ENCODE data around the gene ELFN2. TPM values are rescaled to one million over a fixed set of nuclear protein-coding genes. Genes with fewer than 3 reads are reported as not detected.

Gene ELFN2
- total and polyA plus RNA-seq, 4 donors: 5.1 to 60.2 (median 34.6) TPM

DNA sequence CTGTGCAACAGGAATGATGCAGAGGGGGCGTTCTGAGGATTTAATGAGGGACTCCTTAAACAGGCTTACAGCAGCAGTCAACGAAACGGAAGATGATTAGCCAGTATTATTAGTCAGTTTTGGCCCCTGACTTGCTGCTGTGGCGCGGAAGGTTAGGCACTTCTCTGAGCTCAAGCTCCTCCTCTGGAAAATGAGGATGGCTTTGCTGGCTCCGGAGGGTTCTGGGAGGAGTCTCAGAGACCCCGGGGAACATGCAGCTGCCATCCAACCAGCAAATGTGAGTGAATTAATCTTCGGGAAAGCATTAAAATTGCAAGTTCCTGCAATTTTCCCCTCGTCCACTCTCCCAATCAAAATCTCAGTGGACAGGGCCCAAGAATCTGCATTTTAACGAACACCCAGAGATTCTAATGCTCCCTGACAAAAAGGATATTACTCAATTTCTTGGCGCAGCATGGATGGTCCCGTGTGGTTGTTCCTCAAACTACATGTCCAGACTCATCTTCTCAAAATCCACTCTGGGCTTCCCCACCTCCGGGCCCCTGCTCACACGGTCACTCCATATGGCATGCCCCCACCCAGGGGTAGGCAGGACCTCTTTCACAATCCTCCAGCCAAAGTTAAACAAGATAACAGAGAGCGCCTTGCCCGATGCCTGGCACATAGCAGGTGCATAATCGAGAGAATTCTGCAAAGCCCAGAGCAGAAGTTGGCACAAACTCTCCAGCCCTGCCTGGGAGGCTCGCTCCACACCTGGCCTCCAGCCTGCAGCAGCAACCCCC is 6.4 kb downstream of the ELFN2 start:
- Histone ChIP-seq H3K9me3 (ENCODE audit: control insufficient read depth, insufficient read depth, low read length) (no peaks in the 10 kb centered on the region), H3K4me1 (ENCODE audit: control insufficient read depth, insufficient read depth, low read length) (peaks cover 93% of the 10 kb centered on the region), H3K27me3 (ENCODE audit: control insufficient read depth, insufficient read depth, low read length) (peaks cover 37% of the 10 kb centered on the region), H3K4me3 (ENCODE audit: low read depth, low read length) (peak overlapping the region; percentile 27), H3K36me3 (ENCODE audit: control insufficient read depth, insufficient read depth, low read length) (peaks cover 23% of the 10 kb centered on the region), H3K27ac (ENCODE audit: low read depth, low read length) (no peak overlapping the region)
- WGBS (ENCODE audit: insufficient coverage): 46% methylated on average over 18 of the region's 18 CpGs
- peak in 1 of 6 donors; percentile 62 for DNase-seq (ENCODE audit: low read depth in 4 of 6, low spot score in 6 of 6)

DNA sequence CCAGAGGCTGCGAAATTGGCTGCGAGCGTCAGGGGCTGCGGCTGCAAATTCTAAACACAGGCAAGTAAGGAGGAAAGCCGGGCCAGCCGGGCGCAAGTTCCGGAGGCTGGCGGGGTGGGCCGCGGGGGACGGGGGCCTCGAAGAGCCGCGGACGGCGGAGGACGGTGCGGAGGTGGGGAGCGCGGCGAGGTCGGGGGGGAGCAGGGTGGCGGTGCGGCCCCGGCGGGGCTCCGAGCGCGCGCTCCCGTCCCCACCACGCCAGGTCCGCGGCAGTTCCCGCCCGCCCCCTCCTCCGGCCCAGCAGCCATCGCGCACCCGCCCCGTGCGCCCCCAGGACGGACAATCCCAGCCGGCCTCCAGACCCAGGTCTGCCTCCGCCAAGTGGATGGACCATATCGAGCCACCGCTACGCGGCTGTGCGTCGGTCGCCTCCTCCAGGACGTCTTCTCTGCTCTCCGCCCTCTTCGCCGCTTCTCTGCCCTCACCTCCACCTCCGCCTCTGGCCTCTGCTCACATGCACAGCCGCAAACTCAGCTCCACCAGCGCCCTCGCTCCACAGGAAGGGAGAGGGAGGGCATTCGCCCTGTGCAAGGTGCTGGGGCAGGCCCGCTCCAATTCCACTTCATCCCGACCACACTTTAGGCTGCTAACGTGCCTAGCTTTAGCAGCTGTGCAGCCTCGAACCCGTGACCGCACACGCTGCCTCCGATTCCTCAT is 7.2 kb downstream of the ELFN2 start:
- H3K27ac ChIP-seq (ENCODE audit: low read depth, low read length): no peak overlapping the region
- WGBS (ENCODE audit: insufficient coverage): 2% methylated on average over 70 of the region's 70 CpGs
- peak in 1 of 6 donors; percentile 61 for DNase-seq (ENCODE audit: low read depth in 4 of 6, low spot score in 6 of 6)
- peaks cover 28% of the 10 kb centered on the region for H3K36me3 ChIP-seq (ENCODE audit: control insufficient read depth, insufficient read depth, low read length)
- H3K9me3 ChIP-seq (ENCODE audit: control insufficient read depth, insufficient read depth, low read length): no peaks in the 10 kb centered on the region
- H3K4me1 ChIP-seq (ENCODE audit: control insufficient read depth, insufficient read depth, low read length): peaks cover 90% of the 10 kb centered on the region
- H3K4me3 ChIP-seq (ENCODE audit: low read depth, low read length): peak overlapping the region; percentile 27
- H3K27me3 ChIP-seq (ENCODE audit: control insufficient read depth, insufficient read depth, low read length): peaks cover 30% of the 10 kb centered on the region

DNA sequence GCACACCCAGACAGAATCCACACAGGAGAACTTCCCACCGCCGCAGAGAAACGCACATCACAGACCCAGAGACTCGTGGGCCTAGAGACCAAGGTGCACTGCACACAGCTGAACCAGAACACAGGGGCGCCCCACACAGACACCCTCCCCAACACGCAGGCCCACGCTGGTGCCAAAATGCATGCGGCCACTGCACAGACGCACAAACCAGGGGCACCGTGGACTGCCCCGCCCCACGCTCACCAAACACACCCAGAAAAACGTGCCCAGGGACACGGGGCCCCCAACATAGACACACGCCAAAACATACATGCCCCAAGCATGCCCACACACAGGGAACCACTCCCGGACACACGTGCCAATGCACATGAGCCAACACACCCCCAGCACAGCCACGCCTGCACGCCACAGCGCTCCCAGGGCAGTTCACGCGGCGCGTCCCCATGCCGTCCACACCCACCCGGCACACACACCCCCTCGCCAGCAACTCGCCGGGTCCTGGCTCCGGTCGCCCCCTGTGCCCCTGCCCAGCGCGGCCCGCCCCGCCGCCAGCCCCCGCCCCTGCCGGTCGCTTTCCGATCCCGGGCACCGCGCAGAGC is 7.8 kb downstream of the ELFN2 start:
- peaks cover 29% of the 10 kb centered on the region for H3K36me3 ChIP-seq (ENCODE audit: control insufficient read depth, insufficient read depth, low read length)
- no peaks in the 10 kb centered on the region for H3K9me3 ChIP-seq (ENCODE audit: control insufficient read depth, insufficient read depth, low read length)
- H3K27me3 ChIP-seq (ENCODE audit: control insufficient read depth, insufficient read depth, low read length): peaks cover 26% of the 10 kb centered on the region
- peak overlapping the region; percentile 8 for H3K27ac ChIP-seq (ENCODE audit: low read depth, low read length)
- DNase-seq (ENCODE audit: low read depth in 4 of 6, low spot score in 6 of 6): peak in 1 of 6 donors; percentile 38
- WGBS (ENCODE audit: insufficient coverage): 18% methylated on average over 39 of the region's 43 CpGs
- H3K4me3 ChIP-seq (ENCODE audit: low read depth, low read length): peak overlapping the region; percentile 9
- peaks cover 89% of the 10 kb centered on the region for H3K4me1 ChIP-seq (ENCODE audit: control insufficient read depth, insufficient read depth, low read length)

DNA sequence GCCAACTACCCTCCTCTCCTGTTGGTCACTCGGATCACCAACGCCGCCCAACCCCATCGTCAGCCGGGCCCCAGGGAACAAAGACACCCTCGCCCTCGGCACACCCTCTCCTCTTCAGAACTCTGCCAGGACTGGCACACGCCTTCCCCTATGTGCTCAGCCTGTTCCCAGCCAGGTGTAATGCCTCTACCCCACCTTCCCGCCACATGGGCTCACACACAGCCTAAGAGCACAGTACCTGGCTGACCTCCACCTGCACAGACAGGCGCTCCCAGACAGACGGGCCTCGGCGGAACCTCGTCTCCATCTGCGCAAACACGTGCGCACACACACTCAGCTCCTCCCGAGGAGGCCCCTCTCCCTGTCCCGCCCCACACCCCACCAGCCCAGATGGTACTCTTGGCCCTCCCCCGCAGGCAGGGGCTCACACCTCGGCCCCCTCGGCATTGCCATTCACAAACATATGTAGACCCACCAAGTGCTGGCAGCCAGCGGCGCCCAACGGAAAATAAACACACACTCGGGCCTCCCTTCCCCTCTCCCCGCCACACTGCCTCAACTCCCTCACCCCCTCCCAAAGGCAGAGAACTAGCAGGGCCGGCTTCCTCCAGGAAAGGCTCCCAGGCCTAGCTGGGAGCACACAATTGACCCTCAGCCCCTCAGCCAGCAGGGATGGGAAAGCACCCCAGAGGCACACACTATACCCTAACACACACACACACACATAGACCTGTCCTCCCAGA is 8.5 kb downstream of the ELFN2 start:
- H3K4me1 ChIP-seq (ENCODE audit: control insufficient read depth, insufficient read depth, low read length): peaks cover 84% of the 10 kb centered on the region
- 43% methylated on average over 28 of the region's 28 CpGs for WGBS (ENCODE audit: insufficient coverage)
- DNase-seq (ENCODE audit: low read depth in 4 of 6, low spot score in 6 of 6): peak in 1 of 6 donors; percentile 90

DNA sequence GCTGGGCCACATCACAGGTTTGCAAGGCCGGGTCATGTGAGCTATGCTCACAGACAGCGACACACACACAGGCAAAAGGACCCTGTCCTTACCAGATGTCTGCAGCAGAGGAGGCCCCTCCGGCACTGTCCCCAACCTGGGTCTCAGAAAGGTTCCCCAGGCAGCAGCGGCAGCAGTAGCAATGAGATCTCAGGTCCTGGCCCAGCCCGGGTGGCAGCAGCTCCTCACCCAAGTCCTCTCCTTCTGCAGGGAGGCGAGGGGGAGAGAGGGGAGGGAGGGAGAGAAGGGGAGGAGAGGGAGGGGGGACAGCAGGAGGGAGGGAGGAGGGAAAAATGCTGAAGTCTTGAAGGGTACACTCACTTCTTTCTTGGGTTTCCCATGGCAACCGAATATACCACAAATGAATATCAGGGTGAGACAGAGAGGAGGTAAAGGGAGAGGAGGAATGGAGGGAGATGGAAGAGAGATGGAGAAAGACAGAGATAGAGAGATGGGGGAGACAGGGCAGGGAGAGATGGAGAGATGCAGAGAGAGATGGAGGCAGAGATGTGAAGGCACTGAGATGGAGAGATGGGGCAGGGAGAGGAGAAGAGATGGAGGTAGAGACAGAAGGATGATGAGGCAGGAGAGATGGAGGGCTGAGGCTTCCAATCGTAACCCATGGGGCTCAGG is 9.5 kb downstream of the ELFN2 start:
- H3K9me3 ChIP-seq (ENCODE audit: control insufficient read depth, insufficient read depth, low read length): no peaks in the 10 kb centered on the region
- no peak overlapping the region for H3K4me3 ChIP-seq (ENCODE audit: low read depth, low read length)
- 39% methylated on average over 5 of the region's 8 CpGs for WGBS (ENCODE audit: insufficient coverage)
- peak in 2 of 6 donors; percentile 85 to 87 for DNase-seq (ENCODE audit: low read depth in 4 of 6, low spot score in 6 of 6)
- H3K27ac ChIP-seq (ENCODE audit: low read depth, low read length): peak overlapping the region; percentile 64
- H3K27me3 ChIP-seq (ENCODE audit: control insufficient read depth, insufficient read depth, low read length): peaks cover 20% of the 10 kb centered on the region
- peaks cover 28% of the 10 kb centered on the region for H3K36me3 ChIP-seq (ENCODE audit: control insufficient read depth, insufficient read depth, low read length)
- H3K4me1 ChIP-seq (ENCODE audit: control insufficient read depth, insufficient read depth, low read length): peaks cover 85% of the 10 kb centered on the region

More for the DNA sequence above, 8.5 kb downstream of the ELFN2 start:
- no peaks in the 10 kb centered on the region for H3K9me3 ChIP-seq (ENCODE audit: control insufficient read depth, insufficient read depth, low read length)
- H3K4me3 ChIP-seq (ENCODE audit: low read depth, low read length): no peak overlapping the region
- H3K36me3 ChIP-seq (ENCODE audit: control insufficient read depth, insufficient read depth, low read length): peaks cover 30% of the 10 kb centered on the region
- peaks cover 22% of the 10 kb centered on the region for H3K27me3 ChIP-seq (ENCODE audit: control insufficient read depth, insufficient read depth, low read length)
- peak overlapping the region; percentile 8 for H3K27ac ChIP-seq (ENCODE audit: low read depth, low read length)

DNA sequence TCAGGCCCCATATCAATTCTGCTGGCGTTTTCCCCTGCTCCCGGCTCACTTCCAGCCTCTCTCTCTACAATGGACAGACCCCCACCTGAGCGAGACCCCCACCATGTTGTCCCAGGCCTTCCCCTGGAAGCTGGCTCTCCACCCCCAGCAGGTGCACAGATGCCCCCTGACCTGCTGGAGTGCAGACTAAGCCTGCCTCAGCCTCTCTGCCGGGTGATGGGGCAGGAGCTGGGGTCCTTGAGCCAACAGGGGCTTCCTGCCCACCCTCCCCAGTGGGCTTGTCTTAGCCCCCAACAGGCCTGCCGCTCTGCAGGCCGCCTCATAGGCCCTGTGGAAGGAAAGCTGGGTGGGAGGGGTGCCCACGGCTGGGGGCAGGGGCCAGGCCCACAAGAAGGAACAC is 10.0 kb downstream of the ELFN2 start:
- Histone ChIP-seq H3K27ac (ENCODE audit: low read depth, low read length) (peak overlapping the region; percentile 64), H3K36me3 (ENCODE audit: control insufficient read depth, insufficient read depth, low read length) (peaks cover 32% of the 10 kb centered on the region), H3K27me3 (ENCODE audit: control insufficient read depth, insufficient read depth, low read length) (peaks cover 20% of the 10 kb centered on the region), H3K4me3 (ENCODE audit: low read depth, low read length) (no peak overlapping the region), H3K9me3 (ENCODE audit: control insufficient read depth, insufficient read depth, low read length) (no peaks in the 10 kb centered on the region), H3K4me1 (ENCODE audit: control insufficient read depth, insufficient read depth, low read length) (peaks cover 87% of the 10 kb centered on the region)
- 31% methylated on average over 5 of the region's 7 CpGs for WGBS (ENCODE audit: insufficient coverage)
- DNase-seq (ENCODE audit: low read depth in 4 of 6, low spot score in 6 of 6): peak in 1 of 6 donors; percentile 26

DNA sequence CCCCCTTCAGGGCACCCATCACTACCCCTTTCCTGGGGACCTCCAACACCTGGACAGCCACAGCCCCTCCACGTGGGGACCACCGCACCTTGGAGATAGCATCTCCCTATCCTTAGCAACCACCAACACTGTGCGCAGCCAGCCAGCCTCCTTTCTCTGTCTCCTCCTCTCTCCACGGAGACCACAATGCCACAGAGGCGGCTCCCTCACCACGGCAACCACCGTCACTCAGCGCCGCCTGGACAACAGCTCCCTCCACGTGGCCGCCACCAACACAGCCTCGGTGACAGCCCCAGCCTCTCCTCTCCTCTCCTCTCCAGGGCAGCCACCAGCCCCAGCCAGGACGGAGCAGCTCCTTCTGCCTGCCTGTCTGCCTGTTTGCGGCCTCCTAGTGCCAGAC is 10.5 kb downstream of the ELFN2 start:
- WGBS (ENCODE audit: insufficient coverage): 8% methylated on average over 14 of the region's 14 CpGs
- peaks cover 19% of the 10 kb centered on the region for H3K27me3 ChIP-seq (ENCODE audit: control insufficient read depth, insufficient read depth, low read length)
- peak in 3 of 6 donors; percentile 38 to 80 (median 79) for DNase-seq (ENCODE audit: low read depth in 4 of 6, low spot score in 6 of 6)
- H3K4me1 ChIP-seq (ENCODE audit: control insufficient read depth, insufficient read depth, low read length): peaks cover 87% of the 10 kb centered on the region
- H3K9me3 ChIP-seq (ENCODE audit: control insufficient read depth, insufficient read depth, low read length): no peaks in the 10 kb centered on the region
- no peak overlapping the region for H3K4me3 ChIP-seq (ENCODE audit: low read depth, low read length)
- peaks cover 34% of the 10 kb centered on the region for H3K36me3 ChIP-seq (ENCODE audit: control insufficient read depth, insufficient read depth, low read length)
- H3K27ac ChIP-seq (ENCODE audit: low read depth, low read length): peak overlapping the region; percentile 64

DNA sequence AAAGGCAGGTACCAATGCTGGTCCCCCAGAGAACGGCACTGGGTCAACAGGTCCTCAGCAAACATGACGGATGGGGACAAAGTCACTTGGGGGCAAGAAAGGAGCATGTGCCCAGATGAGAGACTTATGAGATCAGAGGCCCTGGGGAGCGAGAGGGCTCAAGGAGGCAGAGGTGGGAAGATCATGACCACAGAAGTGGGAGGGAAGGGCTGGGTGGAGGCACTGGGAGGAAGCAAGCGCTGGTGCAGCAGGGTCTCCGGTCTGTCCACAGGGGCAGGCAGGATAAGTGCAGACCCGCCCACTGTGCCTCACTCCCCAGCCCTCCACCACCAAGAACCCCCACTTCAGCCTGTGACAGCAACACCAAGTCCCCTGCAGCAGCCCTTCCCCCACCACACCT is 10.9 kb downstream of the ELFN2 start:
- Histone ChIP-seq H3K4me3 (ENCODE audit: low read depth, low read length) (no peak overlapping the region), H3K4me1 (ENCODE audit: control insufficient read depth, insufficient read depth, low read length) (peaks cover 87% of the 10 kb centered on the region), H3K27me3 (ENCODE audit: control insufficient read depth, insufficient read depth, low read length) (peaks cover 16% of the 10 kb centered on the region), H3K36me3 (ENCODE audit: control insufficient read depth, insufficient read depth, low read length) (peaks cover 35% of the 10 kb centered on the region), H3K27ac (ENCODE audit: low read depth, low read length) (peak overlapping the region; percentile 15), H3K9me3 (ENCODE audit: control insufficient read depth, insufficient read depth, low read length) (no peaks in the 10 kb centered on the region)
- no peak for DNase-seq (ENCODE audit: low read depth in 4 of 6, low spot score in 6 of 6)
- WGBS (ENCODE audit: insufficient coverage): 57% methylated on average over 5 of the region's 6 CpGs

DNA sequence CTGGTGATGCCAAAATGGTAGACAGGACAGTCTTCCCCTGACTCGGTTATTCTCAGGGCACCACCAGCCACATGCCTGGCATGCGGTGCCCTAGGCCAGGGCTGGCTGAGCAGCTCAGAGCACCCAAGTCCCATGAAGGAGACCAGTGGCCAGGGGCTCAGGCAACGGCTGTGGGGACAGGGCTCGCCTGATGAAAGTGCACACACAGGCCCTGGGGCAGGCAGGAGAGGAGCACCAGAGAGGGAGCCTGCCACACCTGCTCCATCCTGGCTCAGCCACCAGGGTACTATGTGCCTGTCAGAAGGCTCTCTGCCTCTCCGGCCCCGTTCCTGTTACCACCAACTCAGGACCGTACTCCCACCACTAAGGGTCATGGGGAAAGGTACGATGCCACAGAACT is 12.1 kb downstream of the ELFN2 start:
- Histone ChIP-seq H3K9me3 (ENCODE audit: control insufficient read depth, insufficient read depth, low read length) (no peaks in the 10 kb centered on the region), H3K4me1 (ENCODE audit: control insufficient read depth, insufficient read depth, low read length) (peaks cover 87% of the 10 kb centered on the region), H3K27me3 (ENCODE audit: control insufficient read depth, insufficient read depth, low read length) (peaks cover 5% of the 10 kb centered on the region), H3K4me3 (ENCODE audit: low read depth, low read length) (no peak overlapping the region), H3K27ac (ENCODE audit: low read depth, low read length) (no peak overlapping the region), H3K36me3 (ENCODE audit: control insufficient read depth, insufficient read depth, low read length) (peaks cover 41% of the 10 kb centered on the region)
- no peak for DNase-seq (ENCODE audit: low read depth in 4 of 6, low spot score in 6 of 6)
- 93% methylated on average over 7 of the region's 8 CpGs for WGBS (ENCODE audit: insufficient coverage)

Data from spinal cord (tissue), 10 donors.